HEK293T (cell line): ENCODE measurements around the gene GPR107.

ENCODE experiments used
- CTCF ChIA-PET: fragments of 350-600 bp; formaldehyde crosslinking; extraction: SDS; loops from one replicate; lab custom pipeline; 2021; ENCODE audit warnings: antibody characterized with exemption, inconsistent platforms; lab: Yijun Ruan, JAX
- POLR2A ChIA-PET: fragments of 350-600 bp; formaldehyde crosslinking; extraction: SDS; loops from one replicate; lab custom pipeline; 2020; ENCODE audit warnings: antibody characterized with exemption, inconsistent platforms; lab: Yijun Ruan, JAX
- DNase-seq: peaks from one replicate; pipeline ENCODE4 v3.0.0; 2012; ENCODE audit warnings: mixed read lengths; ENCODE audit errors: extremely low spot score
- ARNT ChIP-seq: fragments of 450-650 bp; IDR thresholded peaks from 2 replicates; pipeline ENCODE4 v1.6.1; 2017; ENCODE audit warnings: mild to moderate bottlenecking
- BHLHE40 ChIP-seq: fragments of 450-650 bp; IDR thresholded peaks from 2 replicates; pipeline ENCODE4 v1.6.1; 2016; ENCODE audit warnings: mild to moderate bottlenecking, moderate library complexity, borderline replicate concordance
- CTBP1 ChIP-seq: fragments of 450-650 bp; IDR thresholded peaks from 2 replicates; pipeline ENCODE4 v1.6.1; 2016; ENCODE audit warnings: borderline replicate concordance
- ELF4 ChIP-seq: fragments of 450-650 bp; IDR thresholded peaks from 2 replicates; pipeline ENCODE4 v1.6.1; 2017; ENCODE audit warnings: antibody characterized with exemption
- FOXA1 ChIP-seq: fragments of 450-650 bp; IDR thresholded peaks from 2 replicates; pipeline ENCODE4 v1.6.1; 2016; ENCODE audit warnings: mild to moderate bottlenecking
- FOXK2 ChIP-seq: fragments of 450-650 bp; IDR thresholded peaks from 2 replicates; pipeline ENCODE4 v1.6.1; 2016; ENCODE audit warnings: mild to moderate bottlenecking
- FOXM1 ChIP-seq: fragments of 450-650 bp; IDR thresholded peaks from 2 replicates; pipeline ENCODE4 v1.6.1; 2017; ENCODE audit warnings: mild to moderate bottlenecking, borderline replicate concordance
- HDGF ChIP-seq: fragments of 450-650 bp; IDR thresholded peaks from 2 replicates; pipeline ENCODE4 v1.6.1; 2017; ENCODE audit warnings: antibody characterized with exemption, borderline replicate concordance
- L3MBTL2 ChIP-seq: fragments of 450-650 bp; conservative IDR thresholded peaks from 2 replicates; pipeline ENCODE4 v1.6.1; 2016; ENCODE audit warnings: mild to moderate bottlenecking
- LEF1 ChIP-seq: fragments of 450-650 bp; IDR thresholded peaks from 2 replicates; pipeline ENCODE4 v1.6.1; 2017; ENCODE audit warnings: mild to moderate bottlenecking, borderline replicate concordance
- NFRKB ChIP-seq: fragments of 450-650 bp; IDR thresholded peaks from 2 replicates; pipeline ENCODE4 v1.6.1; 2016; ENCODE audit warnings: mild to moderate bottlenecking, moderate library complexity
- PKNOX1 ChIP-seq: fragments of 450-650 bp; IDR thresholded peaks from 2 replicates; pipeline ENCODE4 v1.6.1; 2016
- SP1 ChIP-seq: fragments of 450-650 bp; IDR thresholded peaks from 2 replicates; pipeline ENCODE4 v1.6.1; 2017
- SUZ12 ChIP-seq: fragments of 450-650 bp; IDR thresholded peaks from 2 replicates; pipeline ENCODE4 v1.6.1; 2016; ENCODE audit warnings: mild to moderate bottlenecking
- TARDBP ChIP-seq: fragments of 450-650 bp; IDR thresholded peaks from 2 replicates; pipeline ENCODE4 v1.6.1; 2016
- ZNF384 ChIP-seq: fragments of 450-650 bp; IDR thresholded peaks from 2 replicates; pipeline ENCODE4 v1.6.1; 2016

Gene GPR107

DNA sequence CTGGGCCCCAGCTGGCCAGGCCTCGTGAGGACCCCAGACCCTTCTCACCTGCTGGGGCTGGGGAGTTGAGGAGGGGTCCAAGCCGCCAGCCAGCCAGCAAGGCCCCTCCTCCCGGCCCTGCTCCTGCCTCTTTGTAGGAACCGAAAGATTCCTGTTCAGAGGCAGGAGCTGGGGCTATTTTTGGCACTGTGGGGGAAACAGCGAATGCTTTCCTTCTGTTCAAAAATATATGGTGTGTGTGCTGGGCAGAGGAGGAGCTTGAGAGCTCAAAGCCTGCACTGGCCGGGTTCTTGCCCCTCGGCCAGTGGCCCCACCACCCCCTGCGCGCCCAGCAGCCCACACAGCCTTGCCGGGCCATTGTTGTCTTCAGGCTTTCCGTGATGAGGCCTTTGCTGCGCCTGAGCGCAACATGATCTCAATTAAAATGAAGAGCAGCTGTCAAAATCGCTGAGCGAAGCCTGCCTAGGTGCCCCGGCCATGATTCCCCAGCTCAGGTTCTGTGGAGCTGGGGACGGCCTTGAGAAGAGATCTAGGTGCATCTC lies 131.9 kb downstream of the GPR107 start:
- TF ChIP-seq FOXM1 (no peak), LEF1 (no peak), NFRKB (no peak), FOXK2 (no peak), PKNOX1 (no peak), BHLHE40 (no peak), SP1 (no peak), ZNF384 (no peak), TARDBP (no peak), L3MBTL2 (no peak), HDGF (no peak), ELF4 (no peak), CTBP1 (no peak), FOXA1 (no peak), ARNT (no peak), SUZ12 (no peak)
- no peak for DNase-seq
- POLR2A ChIA-PET, result no interaction called here
- CTCF ChIA-PET, result no interaction called here

DNA sequence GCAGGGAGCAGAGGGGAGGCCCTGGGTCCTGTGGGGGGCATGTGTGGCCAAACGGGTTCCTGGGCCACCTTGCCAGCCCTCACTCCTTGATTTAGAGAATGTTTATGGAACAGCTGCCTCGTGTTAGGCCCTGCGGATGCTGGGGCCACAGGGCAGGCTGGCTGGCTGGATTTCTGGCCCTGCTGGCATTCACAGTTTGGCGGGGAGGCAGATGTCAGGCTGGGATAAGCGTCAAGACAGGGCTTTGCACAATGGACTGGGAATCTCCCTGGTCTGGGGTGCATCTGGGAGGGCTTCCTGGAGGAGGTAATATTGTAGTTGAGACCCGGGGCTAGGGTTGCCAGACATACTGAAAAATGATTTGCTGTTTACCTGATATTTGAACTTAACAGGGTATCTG lies 132.3 kb downstream of the GPR107 start:
- no peak for DNase-seq
- CTCF ChIA-PET, result no interaction called here
- TF ChIP-seq SUZ12 (no peak), BHLHE40 (no peak), NFRKB (no peak), ZNF384 (no peak), SP1 (no peak), TARDBP (no peak), FOXM1 (no peak), ARNT (no peak), CTBP1 (no peak), FOXA1 (no peak), FOXK2 (no peak), L3MBTL2 (no peak), LEF1 (no peak), HDGF (no peak), PKNOX1 (no peak), ELF4 (no peak)
- POLR2A ChIA-PET, result no interaction called here

- peak; percentile 63 for DNase-seq
- TF ChIP-seq SUZ12 (no peak), ARNT (no peak), PKNOX1 (no peak), FOXA1 (no peak), BHLHE40 (no peak), LEF1 (no peak), HDGF (no peak), ZNF384 (no peak), SP1 (no peak), TARDBP (no peak), CTBP1 (no peak), FOXM1 (no peak), FOXK2 (no peak), NFRKB (no peak), L3MBTL2 (no peak), ELF4 (no peak)
- ChIA-PET POLR2A (no interaction called here), CTCF (no interaction called here)
These were observed 133.3 kb downstream of the GPR107 start for GRCh38 chr9:130186839-130187522.

GRCh38 chr9:130187523-130187846 lies 133.8 kb downstream of the GPR107 start:
- CTCF ChIA-PET, result no interaction called here
- no peak for TF ChIP-seq FOXM1
- no peak for TF ChIP-seq L3MBTL2
- TF ChIP-seq BHLHE40, result no peak
- TF ChIP-seq FOXK2, result no peak
- no peak for TF ChIP-seq ELF4
- TF ChIP-seq TARDBP, result no peak
- no peak for TF ChIP-seq PKNOX1
- TF ChIP-seq SUZ12, result no peak
- POLR2A ChIA-PET, result no interaction called here
- DNase-seq, result no peak

GRCh38 chr9:130188860-130189481 lies 135.3 kb downstream of the GPR107 start:
- ChIA-PET CTCF (no interaction called here), POLR2A (no interaction called here)
- no peak for TF ChIP-seq FOXK2
- no peak for TF ChIP-seq FOXM1
- no peak for TF ChIP-seq HDGF
- no peak for TF ChIP-seq L3MBTL2
- no peak for TF ChIP-seq PKNOX1
- no peak for TF ChIP-seq SUZ12
- no peak for TF ChIP-seq LEF1
- no peak for TF ChIP-seq ARNT
- TF ChIP-seq BHLHE40, result no peak
- no peak for TF ChIP-seq TARDBP
- TF ChIP-seq FOXA1, result no peak
- TF ChIP-seq ELF4, result no peak
- no peak for TF ChIP-seq NFRKB
- TF ChIP-seq CTBP1, result no peak
- TF ChIP-seq ZNF384, result no peak
- no peak for TF ChIP-seq SP1
- DNase-seq, result no peak
